ENCODE measurements around the gene PARD6G.
"Not testable (repeated sequence)": the region's sequence is repeated elsewhere in the genome, so short reads cannot be mapped to it uniquely, and the experiment has no call there.

The PARD6G gene, protein sequence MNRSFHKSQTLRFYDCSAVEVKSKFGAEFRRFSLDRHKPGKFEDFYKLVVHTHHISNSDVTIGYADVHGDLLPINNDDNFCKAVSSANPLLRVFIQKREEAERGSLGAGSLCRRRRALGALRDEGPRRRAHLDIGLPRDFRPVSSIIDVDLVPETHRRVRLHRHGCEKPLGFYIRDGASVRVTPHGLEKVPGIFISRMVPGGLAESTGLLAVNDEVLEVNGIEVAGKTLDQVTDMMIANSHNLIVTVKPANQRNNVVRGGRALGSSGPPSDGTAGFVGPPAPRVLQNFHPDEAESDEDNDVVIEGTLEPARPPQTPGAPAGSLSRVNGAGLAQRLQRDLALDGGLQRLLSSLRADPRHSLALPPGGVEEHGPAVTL

DNA sequence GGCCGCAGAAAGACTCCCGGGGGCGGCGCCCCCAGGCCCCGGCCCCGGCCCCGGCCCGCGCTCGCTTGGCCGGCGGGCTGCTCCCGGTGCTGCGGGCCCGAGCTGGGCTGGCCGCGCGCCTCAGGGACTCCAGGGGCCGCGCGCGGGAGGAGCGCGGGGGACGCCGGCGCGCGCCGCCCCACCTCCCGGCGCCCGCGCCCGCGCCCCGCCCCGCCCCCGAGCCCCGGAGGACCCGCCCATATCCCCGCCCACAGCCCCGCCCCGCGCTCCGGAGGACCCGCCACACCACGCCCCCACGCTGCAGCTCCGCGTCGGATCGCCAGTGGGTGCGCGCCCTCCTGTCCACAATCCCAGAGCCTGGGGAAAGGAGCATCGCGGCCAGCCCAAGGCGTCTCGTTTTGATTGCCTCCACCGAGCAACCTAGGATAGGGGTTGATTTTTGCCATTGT lies at the start of gene PARD6G:
Gene PARD6G, minus strand, starts transcription at position 122 of the 449 bp plus-strand sequence. CDS start 166 bp downstream, outside the sequence.
- peak; percentile 43 for DNase-seq

DNA sequence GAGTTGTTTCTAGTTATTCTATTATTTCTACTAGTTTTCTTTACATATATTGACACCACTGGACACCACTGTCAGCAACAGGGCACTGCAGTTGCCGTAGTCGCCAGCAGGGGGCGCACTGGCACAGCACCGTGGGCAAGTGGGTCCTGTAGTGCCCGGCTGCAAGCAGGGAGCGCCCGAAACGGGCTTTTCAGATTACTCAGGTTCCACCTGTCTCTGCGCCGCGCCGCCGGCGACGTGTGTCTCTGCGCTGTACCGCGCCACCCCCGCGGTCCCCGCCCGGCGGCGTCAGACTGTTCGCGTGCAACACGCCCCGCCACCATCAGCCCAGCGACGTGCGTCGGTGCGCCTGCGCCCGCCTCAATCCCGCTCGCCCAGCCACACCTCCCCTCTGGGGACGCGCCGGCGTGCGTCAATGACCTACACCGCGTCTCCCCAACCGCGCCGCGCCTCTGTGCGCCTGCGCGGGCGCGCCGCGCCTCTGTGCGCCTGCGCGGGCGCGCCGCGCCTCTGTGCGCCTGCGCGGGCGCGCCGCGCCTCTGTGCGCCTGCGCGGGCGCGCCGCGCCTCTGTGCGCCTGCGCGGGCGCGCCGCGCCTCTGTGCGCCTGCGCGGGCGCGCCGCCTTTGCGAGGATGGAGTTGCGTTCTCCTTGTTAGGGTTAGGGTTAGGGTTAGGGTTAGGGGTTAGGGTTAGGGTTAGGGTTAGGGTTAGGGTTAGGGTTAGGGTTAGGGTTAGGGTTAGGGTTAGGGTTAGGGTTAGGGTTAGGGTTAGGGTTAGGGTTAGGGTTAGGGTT lies 15.1 kb upstream of the PARD6G start:
- DNase-seq, result not testable (repeated sequence)

DNA sequence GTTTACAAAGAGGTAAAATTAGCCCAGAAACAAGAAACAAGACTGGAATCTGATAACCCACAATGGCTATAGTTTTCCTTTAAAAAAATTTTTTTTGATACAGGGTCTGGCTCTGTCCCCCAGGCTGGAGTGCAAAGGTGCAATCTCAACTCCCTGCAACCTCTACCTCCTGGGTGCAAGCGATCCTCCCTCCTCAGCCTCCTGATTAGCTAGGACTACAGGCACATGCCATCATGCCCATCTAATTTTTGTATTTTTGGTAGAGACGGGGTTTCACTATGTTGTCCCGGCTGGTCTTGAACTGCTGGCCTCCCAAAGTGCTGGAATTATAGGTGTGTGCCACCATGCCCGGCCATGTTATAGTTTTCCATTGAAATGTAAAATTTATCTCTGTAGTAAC lies 12.3 kb upstream of the PARD6G start:
- DNase-seq, result no peak

DNA sequence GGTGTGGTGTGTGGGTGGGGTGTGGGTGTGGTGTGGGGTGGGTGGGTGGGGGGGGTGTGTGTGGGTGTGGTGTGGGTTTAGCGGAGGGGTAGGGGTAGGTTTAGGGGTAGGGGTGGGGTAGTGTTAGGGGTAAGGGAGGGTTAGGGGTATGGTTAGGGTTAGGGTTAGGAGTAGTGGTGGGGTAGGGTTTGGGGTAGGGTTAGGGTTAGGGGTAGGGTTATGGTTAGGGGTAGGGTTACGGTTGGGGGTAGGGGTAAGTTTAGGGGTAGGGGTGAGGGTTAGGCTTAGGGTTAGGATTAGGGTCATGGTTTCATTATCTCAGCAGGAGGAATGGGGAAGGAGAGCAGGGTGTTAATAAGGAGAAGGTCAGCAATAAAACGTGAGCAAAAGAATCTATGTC lies 11.3 kb upstream of the PARD6G start:
- no peak for DNase-seq

DNA sequence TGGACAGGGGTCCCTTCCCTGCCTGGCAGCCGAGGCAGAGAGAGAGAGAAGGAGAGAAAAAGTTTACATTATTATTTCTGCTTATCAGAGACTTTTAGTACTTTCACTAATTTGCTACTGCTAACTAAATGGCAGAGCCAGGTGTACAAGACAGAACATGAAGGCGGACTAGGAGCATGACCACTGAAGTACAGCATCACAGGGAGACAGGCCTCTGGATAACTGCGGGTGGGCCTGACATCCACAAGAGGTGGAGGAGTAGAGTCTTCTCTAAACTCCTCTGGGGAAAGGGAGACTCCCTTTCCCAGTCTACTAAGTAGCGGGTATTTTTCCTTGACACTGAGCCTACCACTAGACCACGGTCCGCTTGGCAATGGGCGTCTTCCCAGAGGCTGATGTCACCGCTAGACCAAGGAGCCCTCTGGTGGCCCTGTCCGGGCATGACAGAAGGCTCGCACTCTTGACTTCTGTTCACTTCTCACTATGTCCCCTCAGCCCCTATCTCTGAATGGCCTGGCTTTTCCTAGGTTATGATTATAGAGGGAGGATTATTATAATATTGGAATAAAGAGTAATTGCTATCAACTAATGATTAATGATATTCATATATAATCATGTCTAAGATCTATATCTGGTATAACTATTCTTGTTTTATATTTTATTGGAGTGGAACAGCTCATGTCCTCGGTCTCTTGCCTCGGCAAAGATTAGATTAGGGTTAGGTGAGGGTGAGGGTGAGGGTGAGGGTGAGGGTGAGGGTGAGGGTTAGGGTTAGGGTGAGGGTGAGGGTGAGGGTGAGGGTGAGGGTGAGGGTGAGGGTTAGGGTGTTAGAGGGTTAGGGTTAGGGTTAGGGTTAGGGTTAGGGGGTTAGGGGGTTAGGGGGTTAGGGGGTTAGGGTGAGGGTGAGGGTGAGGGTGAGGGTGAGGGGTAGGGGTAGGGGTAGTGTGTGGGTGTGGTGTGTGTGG lies 10.5 kb upstream of the PARD6G start:
- not testable (repeated sequence) for DNase-seq

DNA sequence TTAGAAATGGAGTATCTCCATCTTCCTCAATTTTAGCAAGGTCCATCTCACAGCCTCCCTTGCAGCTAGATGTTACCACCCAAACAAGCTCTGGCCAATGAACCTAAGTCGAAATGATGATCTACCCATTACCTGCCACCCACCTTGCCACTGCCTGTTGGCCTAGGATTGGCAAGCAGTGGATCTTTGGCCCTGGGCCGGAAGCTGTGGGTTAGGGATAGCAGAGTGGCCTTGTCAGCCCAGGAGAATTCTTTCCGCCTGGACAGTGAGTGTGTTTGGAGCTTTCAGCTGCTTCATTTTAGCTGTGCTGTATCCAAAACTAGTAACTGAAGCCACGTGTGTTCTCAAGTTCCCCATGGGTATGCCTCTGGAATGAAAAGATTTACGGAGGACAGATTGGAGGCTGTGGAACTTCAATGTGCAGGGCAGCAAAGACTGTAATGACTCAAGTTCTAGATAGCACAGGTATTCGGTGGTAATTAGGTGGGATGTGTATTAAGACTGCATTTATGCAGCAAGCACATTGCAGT lies 7.7 kb upstream of the PARD6G start:
- DNase-seq, result no peak

DNA sequence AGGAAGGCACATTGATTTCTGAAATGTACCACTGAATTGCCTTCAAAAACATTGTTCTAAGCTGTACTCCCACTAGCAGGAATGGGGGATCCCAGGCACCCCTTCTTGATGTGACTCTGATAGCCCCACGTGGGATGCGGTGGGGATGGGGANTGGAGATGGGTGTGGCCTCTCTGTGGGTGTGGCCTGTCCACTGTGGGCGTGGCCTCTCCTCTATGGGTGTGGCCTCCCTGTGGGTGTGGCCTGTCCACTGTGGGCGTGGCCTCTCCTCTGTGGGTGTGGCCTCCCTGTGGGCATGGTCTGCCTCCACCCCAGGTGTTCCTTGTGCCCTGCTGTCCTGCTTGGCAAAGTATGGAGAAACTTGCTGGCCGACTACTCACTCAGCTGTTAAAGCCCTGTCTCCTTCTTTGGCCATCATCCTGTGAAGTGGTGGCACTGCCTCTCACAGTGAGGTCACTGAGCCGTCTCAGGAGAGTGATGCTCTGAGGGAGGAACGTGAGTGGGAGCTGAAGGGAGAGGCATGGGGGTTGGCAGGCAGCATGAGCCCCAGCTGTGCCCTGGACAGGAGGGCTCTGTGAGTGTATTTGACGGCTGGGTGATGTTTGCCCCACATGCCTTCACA lies 6.7 kb upstream of the PARD6G start:
- no peak for DNase-seq

DNA sequence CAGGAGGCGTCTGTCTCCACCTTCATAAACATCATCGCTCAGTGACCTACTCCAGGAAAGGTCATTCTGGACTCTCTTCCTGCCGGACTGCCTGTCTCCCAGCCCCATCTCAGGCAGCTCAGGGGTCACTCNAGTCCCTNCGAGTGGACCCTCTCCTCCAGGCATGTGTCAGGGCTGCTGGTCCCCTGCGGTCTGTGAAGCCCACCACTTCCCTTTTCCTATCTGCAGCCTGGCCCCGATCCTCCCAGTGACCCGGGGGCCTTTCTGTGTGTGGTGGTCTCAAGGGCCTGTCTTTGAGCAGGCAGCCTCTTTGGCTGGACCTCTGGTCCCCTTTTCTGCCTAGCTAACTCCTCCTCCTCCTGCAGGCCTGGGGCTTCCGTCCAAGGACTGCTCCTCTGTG lies 5.9 kb upstream of the PARD6G start:
- no peak for DNase-seq

DNA sequence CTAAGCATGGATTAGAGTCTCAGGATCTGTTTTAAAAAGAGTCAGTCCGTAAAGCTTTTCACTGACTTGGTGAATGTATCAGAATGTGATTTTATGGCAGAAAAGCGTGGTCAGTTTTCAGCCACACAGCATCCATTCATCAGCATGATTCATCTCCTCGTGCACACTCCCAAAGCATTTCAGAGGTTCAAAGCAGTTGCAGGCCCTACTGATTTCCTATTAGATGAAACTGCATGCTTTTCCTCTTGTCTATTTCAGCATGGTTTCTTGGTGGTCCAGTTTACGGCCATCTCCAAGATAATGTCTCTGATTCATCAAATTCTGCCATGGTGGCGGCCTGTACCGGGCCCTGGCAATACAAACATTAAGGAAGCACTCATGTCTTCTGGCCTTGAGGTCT lies 4.8 kb upstream of the PARD6G start:
- DNase-seq, result no peak

DNA sequence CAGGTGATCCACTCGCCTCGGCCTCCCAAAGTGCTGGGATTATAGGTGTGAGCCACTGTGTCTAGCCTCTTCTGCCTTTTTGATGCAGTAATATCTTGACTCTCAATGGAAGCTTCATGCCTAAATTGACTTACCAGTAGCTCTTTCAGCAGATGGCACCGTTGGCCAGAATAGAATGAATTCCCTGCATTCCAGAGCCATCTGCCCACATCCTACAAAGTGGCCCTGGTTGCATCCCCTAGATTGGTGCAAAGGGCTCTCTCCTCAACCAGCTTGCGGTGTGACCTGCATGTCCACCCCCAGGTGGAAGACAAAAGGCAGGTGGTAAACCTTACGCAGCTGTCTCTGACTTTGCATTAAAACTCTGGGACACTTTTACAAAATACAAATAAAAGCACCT lies 4.4 kb upstream of the PARD6G start:
- DNase-seq, result no peak

DNA sequence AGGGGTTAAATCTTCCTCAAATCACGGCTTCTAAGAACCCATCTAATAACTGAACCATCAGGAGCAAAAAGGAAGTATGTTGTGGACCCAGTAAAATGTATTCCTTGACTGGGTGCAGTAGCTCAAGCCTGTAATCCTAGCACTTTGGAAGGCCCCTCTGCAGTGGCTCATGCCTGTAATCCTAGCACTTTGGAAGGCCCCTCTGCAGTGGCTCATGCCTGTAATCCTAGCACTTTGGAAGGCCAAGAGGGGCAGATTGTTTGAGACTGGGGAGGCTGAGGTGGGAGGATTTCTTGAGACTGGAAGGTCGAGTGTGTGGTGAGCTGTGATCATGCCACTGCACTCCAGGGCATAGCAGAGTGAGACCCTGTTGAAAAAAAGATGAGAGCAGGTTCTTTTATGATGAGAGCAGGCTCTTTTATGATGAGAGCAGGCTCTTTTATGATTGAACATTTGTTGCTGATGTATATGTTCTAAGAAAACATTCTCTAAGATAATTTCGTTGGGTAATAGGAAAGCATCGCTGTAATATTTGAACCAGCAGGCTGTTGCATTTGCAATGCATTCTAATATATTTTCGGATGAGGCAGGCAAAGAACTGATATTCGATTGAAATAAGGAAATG lies 3.5 kb upstream of the PARD6G start:
- DNase-seq, result no peak

DNA sequence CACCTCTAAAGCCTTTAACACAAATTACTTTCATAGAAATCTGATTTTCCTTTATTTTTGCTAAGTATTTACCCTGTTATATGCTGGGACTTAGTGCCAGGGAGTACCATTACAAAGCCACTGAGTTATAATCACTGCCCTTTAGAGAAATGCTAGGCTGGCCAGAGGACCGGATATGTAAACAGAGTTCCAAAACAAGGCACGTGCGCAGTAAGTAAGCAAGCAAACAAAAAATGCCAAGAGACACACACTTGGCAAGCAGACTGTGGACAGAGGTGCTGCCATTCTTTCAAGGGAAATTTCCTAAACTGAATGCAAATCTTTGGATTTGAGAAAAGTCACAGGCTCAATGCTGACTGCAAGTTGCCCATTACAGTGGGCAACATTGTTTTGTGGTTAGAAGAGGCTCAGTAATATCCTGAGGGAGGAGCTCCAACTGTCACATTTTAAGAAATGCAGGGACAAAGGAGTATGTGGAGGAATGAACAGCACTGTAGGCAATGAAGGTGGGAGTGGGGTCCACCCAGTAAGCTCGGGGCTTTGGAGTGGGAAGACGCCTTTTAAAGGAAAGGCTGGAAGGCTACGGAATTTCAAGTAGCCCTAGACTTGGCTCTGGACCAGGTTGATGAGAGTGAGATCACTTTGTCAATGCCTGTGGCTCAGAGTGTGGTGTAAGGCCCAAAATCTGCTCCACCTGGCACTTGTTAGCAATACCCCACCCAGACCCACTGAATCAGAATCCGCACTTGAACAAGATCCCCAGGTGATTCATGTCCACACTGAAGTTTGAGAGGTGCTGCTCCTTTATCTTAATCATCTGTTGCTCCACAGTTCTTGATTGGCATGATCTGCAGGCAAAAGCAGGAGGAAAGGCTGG lies 2.1 kb upstream of the PARD6G start:
- DNase-seq, result no peak

DNA sequence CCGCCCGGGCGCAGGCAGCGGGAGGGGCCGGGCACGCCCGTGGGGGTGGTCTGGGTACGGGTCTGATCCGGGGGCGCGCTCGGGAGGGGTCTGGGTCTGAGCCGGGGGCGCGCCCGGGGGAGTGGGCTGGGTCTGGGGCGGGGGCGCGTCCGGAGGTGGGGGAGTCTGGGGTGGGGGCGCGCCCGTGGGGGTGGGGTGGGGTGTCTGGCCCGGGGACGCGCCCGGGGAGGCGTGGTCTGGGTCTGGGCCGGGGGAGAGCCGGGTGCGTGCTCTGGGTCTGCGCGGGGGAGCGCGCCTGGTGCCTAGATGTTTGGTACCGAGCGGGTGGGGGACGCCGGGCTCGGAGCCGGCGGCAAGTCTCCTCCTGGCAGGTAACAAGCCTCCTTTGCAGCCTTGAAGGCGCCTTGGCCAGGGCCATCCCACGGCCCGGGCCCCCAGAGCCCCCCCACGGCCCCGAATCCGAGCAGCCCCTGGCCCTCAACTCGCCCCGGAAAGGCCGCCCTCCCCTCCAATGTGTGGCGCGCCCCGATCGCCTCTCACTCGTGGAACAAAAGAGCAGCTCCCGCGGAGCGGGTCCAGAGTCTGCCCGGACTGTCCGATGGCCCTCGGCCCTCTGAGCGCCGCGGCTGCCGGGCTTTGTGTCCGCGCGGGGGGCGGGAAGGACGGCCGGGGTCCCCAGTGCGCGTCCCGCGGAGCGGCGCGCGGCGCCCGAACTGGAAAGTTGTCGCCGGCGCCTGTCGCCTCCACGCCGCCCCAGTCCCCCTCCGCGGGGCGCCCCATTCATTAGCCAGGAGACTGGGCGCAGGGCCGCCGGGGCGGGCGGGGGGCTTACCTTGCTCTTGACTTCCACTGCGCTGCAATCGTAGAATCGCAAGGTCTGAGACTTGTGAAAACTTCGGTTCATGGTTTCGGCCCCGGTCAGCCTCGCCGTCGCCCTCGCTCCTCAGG lies 595 bp downstream of the PARD6G start:
- no peak for DNase-seq

DNA sequence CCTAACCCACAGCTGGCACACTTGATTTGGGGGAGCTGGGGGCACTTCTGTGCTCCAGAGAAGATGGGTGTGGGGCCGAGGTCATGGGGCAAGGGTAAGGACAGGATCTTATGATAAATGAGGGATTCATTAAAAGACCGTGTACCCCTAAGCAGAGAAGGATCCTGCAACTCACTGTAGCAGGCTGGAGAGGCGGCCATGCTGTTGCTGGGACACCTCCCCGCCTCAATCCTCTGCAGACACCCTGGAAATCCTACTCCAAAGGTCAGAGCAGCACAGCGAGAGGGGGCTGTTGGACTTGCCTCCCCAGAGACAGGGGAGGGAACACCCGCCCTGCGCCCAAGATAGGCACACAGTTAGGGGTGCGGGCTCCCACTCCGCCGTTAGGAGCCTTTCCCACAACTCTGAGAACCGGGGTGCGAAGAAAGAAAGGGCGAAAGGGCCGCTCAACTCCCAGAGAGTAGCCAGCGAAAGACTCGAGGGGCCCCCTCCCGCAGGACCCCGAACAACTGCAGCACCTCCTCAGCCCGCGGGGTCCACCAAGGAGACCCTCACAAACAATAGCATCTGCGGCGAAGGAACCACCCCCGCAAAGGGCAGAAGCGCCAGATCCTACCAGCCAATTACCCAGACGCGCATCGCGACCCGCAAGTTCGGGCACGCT lies 1.4 kb downstream of the PARD6G start:
- no peak for DNase-seq

DNA sequence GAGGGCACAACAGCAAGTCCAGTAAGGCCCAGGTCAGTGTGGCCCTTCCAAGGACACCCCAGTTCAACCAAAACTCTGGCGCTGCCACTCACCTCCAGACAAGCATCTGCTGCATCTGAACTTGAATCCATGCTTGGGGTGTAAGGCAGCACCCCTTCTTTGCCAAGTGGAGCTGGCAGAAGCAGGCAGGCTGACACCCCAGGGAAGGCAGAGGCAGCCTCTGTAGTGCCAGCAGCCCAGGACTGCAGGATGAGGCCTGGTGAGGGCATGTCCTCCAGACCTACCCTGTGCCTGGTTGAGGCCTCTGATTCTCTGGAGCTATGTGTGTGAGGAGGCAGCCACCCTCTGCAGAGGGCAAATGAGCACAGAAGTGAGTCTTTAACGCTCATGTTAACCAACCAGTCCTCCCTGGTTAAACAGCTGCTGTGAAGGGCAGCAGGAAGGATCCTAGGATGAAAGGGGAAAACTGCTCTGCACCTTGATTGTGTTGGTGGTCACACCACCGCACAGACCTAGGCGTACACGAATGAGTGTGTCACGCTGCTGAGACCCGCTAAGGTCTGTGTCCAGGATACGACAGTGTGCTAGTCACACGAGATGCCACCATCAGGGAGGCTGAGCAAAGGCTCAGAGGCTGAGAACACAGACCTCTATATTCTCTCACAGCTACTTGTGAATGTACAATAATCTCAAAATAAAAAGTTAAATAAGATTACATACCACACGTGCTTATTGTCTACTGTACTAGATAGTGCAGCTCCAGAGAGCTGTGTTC lies 2.2 kb downstream of the PARD6G start:
- no peak for DNase-seq

DNA sequence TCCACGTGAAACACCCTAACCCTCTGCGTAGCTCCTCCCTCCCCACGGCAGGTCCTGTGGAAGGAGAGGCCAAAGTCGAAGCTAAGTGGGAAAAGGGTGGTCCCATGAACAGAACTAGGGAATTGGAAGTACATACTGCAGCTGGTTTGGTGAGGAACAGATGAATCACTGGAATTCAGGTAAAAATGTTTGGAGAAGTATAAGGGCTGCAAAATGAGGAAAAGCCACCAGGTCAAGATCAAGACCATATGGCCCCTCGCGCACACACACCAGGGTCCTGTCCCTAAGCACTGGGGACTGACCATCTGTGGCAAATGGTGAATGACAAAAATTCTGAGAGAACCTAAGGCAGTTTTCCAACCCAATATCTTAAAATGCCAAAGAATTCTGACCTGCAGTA lies 3.1 kb downstream of the PARD6G start:
- DNase-seq, result no peak

DNA sequence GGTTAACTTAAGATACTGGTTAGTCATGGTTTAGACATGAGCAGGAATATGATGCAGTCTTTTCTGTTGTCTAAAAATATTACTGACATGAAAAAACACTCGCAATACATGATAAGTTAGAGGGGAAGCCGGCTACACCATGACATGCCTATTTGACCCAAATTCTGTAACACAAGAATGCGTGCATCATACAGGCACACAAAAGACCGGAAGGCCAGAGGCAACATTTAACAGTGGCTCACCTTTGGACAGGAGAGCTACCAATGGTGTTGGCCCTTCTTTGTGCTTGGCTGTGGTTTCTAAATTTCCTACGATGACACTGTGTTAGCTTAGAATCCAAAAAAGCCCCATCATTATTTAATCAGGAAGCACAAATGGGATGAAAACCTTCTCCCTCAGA lies 4.1 kb downstream of the PARD6G start:
- no peak for DNase-seq
